HCT116 (cell line): Measurements from ENCODE around the gene CRP. TPM values are rescaled to one million over a fixed set of nuclear protein-coding genes. Genes with fewer than 3 reads are reported as not detected.
"Not testable (repeated sequence)": the region's sequence is repeated elsewhere in the genome, so short reads cannot be mapped to it uniquely, and the experiment has no call there.

ENCODE experiments used
- ATAC-seq: fragments of 200-7000 bp; cut with Tn5 transposase; 2 replicates; pipeline ENCODE4 v1.9.1; 2020; ENCODE audit warnings: mild to moderate bottlenecking, moderate library complexity
- BruUV-seq: library from RNA; stranded (reverse); fragments of 400-500 nt; replicated peaks from 2 replicates; lab custom pipeline; 2021; lab: Mats Ljungman, UMichigan
- CTCF ChIA-PET: fragments of 300-600 bp; sonication (Branson Sonifier 250); formaldehyde crosslinking; loops from one replicate; lab custom pipeline; 2021; ENCODE audit warnings: antibody characterized with exemption; lab: Charles Lee
- POLR2A ChIA-PET: fragments of 300-600, 350-600 bp; sonication (Branson Sonifier 250); formaldehyde crosslinking; loops from one replicate; lab custom pipeline; 2021; ENCODE audit warnings: antibody characterized with exemption; lab: Charles Lee
- RAD21 ChIA-PET, 2 experiments: fragments of 300-600 bp; sonication (Branson Sonifier 250); formaldehyde crosslinking; loops; one replicate each; lab custom pipeline; 2023; ENCODE audit warnings: low total read pairs in 2 of 2; ENCODE audit not compliant: uncharacterized antibody in 2 of 2, unreplicated experiment in 2 of 2, low non-redundant PET in 1 of 2; lab: Charles Lee
- DNase-seq: peaks from one replicate; pipeline ENCODE4 v3.0.0-alpha.2; 2010; ENCODE audit warnings: low read depth, low spot score
- H2AFZ ChIP-seq: fragments of 200-600 bp; shearing (Covaris generic), sonication (generic); 2 replicates; pipeline ENCODE4 v1.6.1; 2017; ENCODE audit warnings: low read depth, mixed run types, mixed read lengths, antibody characterized with exemption, low read length; ENCODE audit not compliant: poor library complexity, severe bottlenecking
- H3K27ac ChIP-seq: 2 replicates; pipeline ENCODE4 v1.5.1; 2012; ENCODE audit warnings: low read depth, low read length
- H3K27me3 ChIP-seq: fragments of 200-600 bp; sonication (generic); 2 replicates; pipeline ENCODE4 v1.6.1; 2016; ENCODE audit warnings: mixed run types, low read length, mixed read lengths; ENCODE audit not compliant: insufficient read depth
- H3K36me3 ChIP-seq, 2 experiments: fragments of 200-500 bp in 1 of 2; fragments of 200-600 bp in 1 of 2; sonication (Bioruptor generic) in 1 of 2; sonication (generic) in 1 of 2; 2 replicates each; pipeline versions ENCODE4 v1.5.1 to v1.6.1; 2014 to 2016; ENCODE audit warnings: low read length in 2 of 2, inconsistent platforms in 1 of 2, mixed read lengths in 1 of 2, mixed run types in 1 of 2; ENCODE audit not compliant: insufficient read depth in 2 of 2, control insufficient read depth in 1 of 2
- H3K4me1 ChIP-seq, 2 experiments: fragments of 200-600 bp in 1 of 2; sonication (generic) in 1 of 2; 2 replicates each; pipeline versions ENCODE4 v1.5.1 to v1.6.1; 2012 to 2017; ENCODE audit warnings: low read length in 2 of 2, inconsistent platforms in 1 of 2, mild to moderate bottlenecking in 1 of 2, mixed read lengths in 1 of 2, mixed run types in 1 of 2, moderate library complexity in 1 of 2; ENCODE audit not compliant: insufficient read depth in 2 of 2, control insufficient read depth in 1 of 2
- H3K4me2 ChIP-seq: fragments of 200-600 bp; sonication (generic); 2 replicates; pipeline ENCODE4 v1.6.1; 2017; ENCODE audit warnings: mixed run types, low read length, mixed read lengths
- H3K4me3 ChIP-seq, 2 experiments: fragments of 200-600 bp in 1 of 2; sonication (generic) in 1 of 2; replicated peaks in 1 of 2; 2 replicates each; pipeline ENCODE4 v1.5.1; 2011 to 2016; ENCODE audit warnings: low read length in 2 of 2, control low read depth in 1 of 2, low read depth in 1 of 2, mild to moderate bottlenecking in 1 of 2, mixed read lengths in 1 of 2, mixed run types in 1 of 2
- H3K79me2 ChIP-seq: fragments of 200-600 bp; sonication (generic); 2 replicates; pipeline ENCODE4 v1.6.1; 2017; ENCODE audit warnings: mild to moderate bottlenecking, mixed run types, low read length, moderate library complexity, mixed read lengths; ENCODE audit not compliant: insufficient read depth
- H3K9ac ChIP-seq: fragments of 200-600 bp; sonication (generic); 2 replicates; pipeline ENCODE4 v1.6.1; 2016; ENCODE audit warnings: low read length, mixed read lengths
- H3K9me2 ChIP-seq: fragments of 200-600 bp; sonication (generic), shearing (Covaris generic); 2 replicates; pipeline ENCODE4 v1.6.1; 2017; ENCODE audit warnings: mixed run types, mild to moderate bottlenecking, moderate library complexity; ENCODE audit not compliant: insufficient read depth
- H3K9me3 ChIP-seq, 2 experiments: fragments of 200-500 bp in 1 of 2; fragments of 200-600 bp in 1 of 2; sonication (Bioruptor generic) in 1 of 2; sonication (generic) in 1 of 2; 2 replicates each; pipeline ENCODE4 v1.6.1; 2014 to 2017; ENCODE audit warnings: low read length in 2 of 2, mixed read lengths in 2 of 2, inconsistent platforms in 1 of 2, low read depth in 1 of 2, mild to moderate bottlenecking in 1 of 2, mixed run types in 1 of 2, moderate library complexity in 1 of 2; ENCODE audit not compliant: control insufficient read depth in 1 of 2, insufficient read depth in 1 of 2
- H4K20me1 ChIP-seq: fragments of 200-600 bp; sonication (generic), shearing (Covaris generic); 2 replicates; pipeline ENCODE4 v1.6.1; 2017; ENCODE audit warnings: mixed run types, mild to moderate bottlenecking, moderate library complexity; ENCODE audit not compliant: insufficient read depth
- ATF3 ChIP-seq: IDR thresholded peaks from 2 replicates; pipeline ENCODE4 v1.6.1; 2012
- CBX3 ChIP-seq: IDR thresholded peaks from 2 replicates; pipeline ENCODE4 v1.6.1; 2012; ENCODE audit warnings: low read depth
- EGR1 ChIP-seq: IDR thresholded peaks from 2 replicates; pipeline ENCODE4 v1.6.1; 2012; ENCODE audit warnings: low read depth
- ELF1 ChIP-seq: IDR thresholded peaks from 2 replicates; pipeline ENCODE4 v1.6.1; 2012; ENCODE audit warnings: low read depth, borderline replicate concordance
- EZH2 ChIP-seq: fragments of 200-600 bp; sonication (generic); IDR thresholded peaks from 2 replicates; pipeline ENCODE4 v1.6.1; 2017; ENCODE audit warnings: antibody characterized with exemption, mixed run types
- EZH2phosphoT487 ChIP-seq: fragments of 200-600 bp; IDR thresholded peaks from 2 replicates; pipeline ENCODE4 v1.6.1; 2018; ENCODE audit warnings: antibody characterized with exemption, borderline replicate concordance
- FOSL1 ChIP-seq: IDR thresholded peaks from 2 replicates; pipeline ENCODE4 v1.6.1; 2012; ENCODE audit warnings: low read depth
- JUND ChIP-seq: IDR thresholded peaks from 2 replicates; pipeline ENCODE4 v1.6.1; 2012
- MAX ChIP-seq: IDR thresholded peaks from 2 replicates; pipeline ENCODE4 v1.6.1; 2012
- POLR2A ChIP-seq: IDR thresholded peaks from 2 replicates; pipeline ENCODE4 v1.7.0; 2011; ENCODE audit warnings: borderline replicate concordance; ENCODE audit not compliant: insufficient read depth, insufficient read length; ENCODE audit errors: extremely low read depth
- POLR2AphosphoS5 ChIP-seq: IDR thresholded peaks from 2 replicates; pipeline ENCODE4 v1.6.1; 2011; ENCODE audit warnings: mild to moderate bottlenecking, low read depth, low read length, moderate library complexity
- SRF ChIP-seq: IDR thresholded peaks from 2 replicates; pipeline ENCODE4 v1.6.1; 2012; ENCODE audit warnings: low read depth
- TCF7L2 ChIP-seq: IDR thresholded peaks from 2 replicates; pipeline ENCODE4 v1.7.0; 2011; ENCODE audit warnings: borderline replicate concordance, inconsistent platforms; ENCODE audit not compliant: insufficient read depth, insufficient read length; ENCODE audit errors: extremely low read depth
- YY1 ChIP-seq: IDR thresholded peaks from 2 replicates; pipeline ENCODE4 v1.6.1; 2011; ENCODE audit warnings: low read length, low read depth, moderate library complexity, mild to moderate bottlenecking; ENCODE audit not compliant: insufficient replicate concordance; ENCODE audit errors: extremely low read depth
- ZFX ChIP-seq: fragments of 450-650 bp; IDR thresholded peaks from 2 replicates; pipeline ENCODE4 v1.6.1; 2017
- ZNF274 ChIP-seq: fragments of 200-500 bp; sonication (Bioruptor generic); IDR thresholded peaks from 2 replicates; pipeline ENCODE4 v1.6.1; 2014; ENCODE audit warnings: mild to moderate bottlenecking, low read depth, low read length, inconsistent platforms
- intact Hi-C: fragments of 100-400 bp; cut with micrococcal nuclease; formaldehyde crosslinking; loops from 2 replicates; pipeline ENCODE4 v1.10.0; 2022
- total RNA-seq: library from RNA; stranded (reverse); gene quantifications from one replicate; pipeline ENCODE4 v1.2.1, GENCODE V29; 2021; ENCODE audit not compliant: unreplicated experiment

CRP gene
- total RNA-seq, 1 experiment from 2014 or later, result 1.3 TPM

GRCh38 chr1:159678939-159679338 lies 35.5 kb downstream of the CRP start:
- no peaks in the 10 kb centered on the region for H3K4me1 ChIP-seq
- H3K4me3 ChIP-seq, result no peak overlapping the region
- H3K36me3 ChIP-seq, result no peaks in the 10 kb centered on the region
- no peaks in the 10 kb centered on the region for H4K20me1 ChIP-seq
- intact Hi-C loops, result no loop called here
- H3K9me3 ChIP-seq, result no peaks in the 10 kb centered on the region
- no peak overlapping the region for H3K4me2 ChIP-seq
- H3K9ac ChIP-seq, result no peak overlapping the region
- POLR2A ChIA-PET, result no interaction called here
- H2AFZ ChIP-seq, result no peak overlapping the region
- CTCF ChIA-PET, result no interaction called here
- DNase-seq (no peak), ATAC-seq (no peak)
- no TSS peak for BruUV-seq
- peaks cover 23% of the 10 kb centered on the region for H3K27me3 ChIP-seq
- RAD21 ChIA-PET, result no interaction called here
- TF ChIP-seq CBX3 (no peak), POLR2AphosphoS5 (no peak), EZH2phosphoT487 (no peak), YY1 (no peak), ATF3 (no peak), SRF (no peak), JUND (no peak), POLR2A (no peak), ZFX (no peak), ELF1 (no peak), TCF7L2 (no peak), ZNF274 (no peak)
- H3K9me2 ChIP-seq, result no peaks in the 10 kb centered on the region
- H3K79me2 ChIP-seq, result no peaks in the 10 kb centered on the region
- no peak overlapping the region for H3K27ac ChIP-seq

- H3K4me3 ChIP-seq, result no peak overlapping the region
- DNase-seq, result no peak
- intact Hi-C loops, result no loop called here
- H3K27me3 ChIP-seq, result peaks cover 25% of the 10 kb centered on the region
- H3K36me3 ChIP-seq, result no peaks in the 10 kb centered on the region
- no TSS peak for BruUV-seq
- no peaks in the 10 kb centered on the region for H4K20me1 ChIP-seq
- no peak for TF ChIP-seq SRF
- no peak for TF ChIP-seq MAX
- no peak for TF ChIP-seq EGR1
- no peak for TF ChIP-seq ZNF274
- TF ChIP-seq POLR2A, result no peak
- TF ChIP-seq FOSL1, result no peak
- no peak for TF ChIP-seq ZFX
- no peak for TF ChIP-seq JUND
- no peak for TF ChIP-seq POLR2AphosphoS5
- no peak for TF ChIP-seq EZH2
- H3K4me1 ChIP-seq, result no peaks in the 10 kb centered on the region
- RAD21 ChIA-PET, result no interaction called here
- no peak for ATAC-seq
- no peaks in the 10 kb centered on the region for H3K9me3 ChIP-seq
- H3K9ac ChIP-seq, result no peak overlapping the region
- POLR2A ChIA-PET, result no interaction called here
- H2AFZ ChIP-seq, result no peak overlapping the region
- CTCF ChIA-PET, result no interaction called here
- H3K9me2 ChIP-seq, result no peaks in the 10 kb centered on the region
- H3K27ac ChIP-seq, result no peak overlapping the region
- H3K79me2 ChIP-seq, result no peaks in the 10 kb centered on the region
- no peak overlapping the region for H3K4me2 ChIP-seq
Observed at GRCh38 chr1:159675046-159675445, 39.3 kb downstream of the CRP start.

GRCh38 chr1:159672390-159672789 lies 42.0 kb downstream of the CRP start:
- RAD21 ChIA-PET, H3K27ac ChIP-seq, H3K9me2 ChIP-seq, H2AFZ ChIP-seq, H3K4me3 ChIP-seq, H3K9ac ChIP-seq, DNase-seq, intact Hi-C loops, H3K36me3 ChIP-seq, POLR2A ChIA-PET, BruUV-seq, H4K20me1 ChIP-seq, H3K79me2 ChIP-seq, H3K9me3 ChIP-seq, ATAC-seq, H3K4me1 ChIP-seq, H3K4me2 ChIP-seq, CTCF ChIA-PET: not testable (repeated sequence)
- H3K27me3 ChIP-seq, result peaks cover 38% of the 10 kb centered on the region
